GM19438 (cell line): Measurements from ENCODE around the gene OLIG2.
A peak's percentile ranks its signal among the peaks of the same experiment; 100 is the strongest.

ENCODE experiments used
- ATAC-seq: cut with Tn5 transposase; IDR thresholded peaks from one replicate; pipeline ENCODE4 v1.9.1; 2021; ENCODE audit warnings: low read depth; ENCODE audit not compliant: unreplicated experiment

OLIG2 gene

DNA sequence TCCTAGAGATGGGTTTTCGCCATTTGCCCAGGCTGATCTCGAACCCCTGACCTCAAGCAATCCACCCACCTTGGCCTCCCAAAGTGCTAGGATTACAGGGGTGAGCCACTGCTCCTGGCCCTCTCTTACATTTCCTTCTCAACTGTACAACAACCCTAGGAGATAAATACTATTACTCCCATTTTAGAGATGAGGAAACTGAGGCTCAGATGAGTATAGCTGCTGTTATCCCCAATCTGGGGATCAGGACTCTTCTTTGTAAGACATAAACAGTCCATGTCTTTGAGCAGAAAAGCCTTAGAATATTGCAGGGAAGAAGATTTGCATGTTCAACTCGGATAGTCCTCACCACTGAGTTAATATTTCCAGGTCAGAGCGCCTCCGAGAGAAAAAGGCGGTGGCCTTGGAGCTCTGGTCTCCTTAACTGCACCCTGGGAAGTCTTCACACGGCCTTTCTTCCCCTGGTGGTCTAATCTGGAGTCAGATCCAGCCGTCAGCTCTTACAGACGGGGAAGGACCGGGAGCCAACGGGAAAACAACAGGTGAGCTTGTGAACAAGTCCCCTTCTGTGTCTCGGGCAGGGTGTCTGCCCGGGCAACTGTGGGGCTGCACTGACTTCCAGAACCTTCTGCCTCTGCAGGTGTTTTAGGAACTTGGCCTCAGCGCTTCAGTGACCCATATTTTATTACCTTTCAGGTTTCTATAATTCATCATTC is 38.3 kb downstream of the OLIG2 start:
- ATAC-seq, result no peak

DNA sequence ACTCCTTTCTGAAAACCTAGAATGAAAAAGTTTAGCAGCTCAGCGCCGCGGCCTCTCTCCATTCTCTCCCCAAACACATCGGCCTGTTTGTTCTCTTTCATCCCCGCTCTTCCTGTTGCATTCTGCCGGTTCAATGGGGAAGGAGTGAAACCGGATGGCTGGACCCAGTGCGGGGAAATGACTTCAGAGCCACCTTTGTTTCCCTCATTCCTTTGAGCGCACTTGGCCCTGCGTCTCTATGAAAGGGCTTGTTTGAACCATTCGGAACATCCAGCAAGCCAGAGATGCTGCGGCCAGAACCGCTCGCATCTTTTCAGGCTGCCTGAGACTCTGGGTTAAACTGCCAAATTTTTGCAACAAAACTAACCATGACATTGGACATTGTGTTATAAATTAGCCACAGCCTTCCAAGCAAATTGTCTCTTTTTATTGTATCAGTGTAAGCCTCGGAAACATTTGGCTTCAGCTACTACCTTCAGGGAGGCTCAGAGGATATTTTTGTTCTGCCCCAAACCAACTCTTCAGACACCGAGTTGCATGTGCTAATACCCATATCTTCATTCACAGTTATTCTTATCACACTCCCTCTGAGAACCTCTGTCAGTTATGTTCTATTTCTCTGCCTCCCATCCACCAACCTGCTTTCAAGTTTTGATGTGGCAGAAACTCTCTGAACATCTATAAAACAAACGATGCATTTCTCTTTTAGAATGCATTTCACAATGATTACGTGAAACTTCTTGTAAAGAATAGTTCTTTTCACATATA is 39.1 kb downstream of the OLIG2 start:
- ATAC-seq, result no peak

DNA sequence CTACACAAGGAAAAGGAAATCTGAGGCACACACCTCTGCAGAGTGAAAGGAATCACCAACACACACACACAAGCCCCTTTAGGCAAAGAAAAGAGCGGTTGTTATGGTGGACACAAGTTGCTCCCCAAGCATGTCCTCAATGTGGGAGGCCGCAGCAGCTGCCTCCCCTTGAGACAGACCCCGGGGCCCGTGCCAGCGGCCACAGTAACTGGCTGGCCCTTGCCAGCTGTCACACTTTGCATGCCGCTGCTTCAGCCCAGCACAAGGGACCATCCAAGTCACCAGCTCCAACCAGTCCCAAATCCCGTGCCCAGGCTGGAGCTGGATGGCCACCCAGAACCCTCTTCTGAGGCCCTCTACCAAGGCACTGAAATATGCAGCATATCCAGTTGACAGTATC is 41.3 kb downstream of the OLIG2 start:
- ATAC-seq, result no peak

DNA sequence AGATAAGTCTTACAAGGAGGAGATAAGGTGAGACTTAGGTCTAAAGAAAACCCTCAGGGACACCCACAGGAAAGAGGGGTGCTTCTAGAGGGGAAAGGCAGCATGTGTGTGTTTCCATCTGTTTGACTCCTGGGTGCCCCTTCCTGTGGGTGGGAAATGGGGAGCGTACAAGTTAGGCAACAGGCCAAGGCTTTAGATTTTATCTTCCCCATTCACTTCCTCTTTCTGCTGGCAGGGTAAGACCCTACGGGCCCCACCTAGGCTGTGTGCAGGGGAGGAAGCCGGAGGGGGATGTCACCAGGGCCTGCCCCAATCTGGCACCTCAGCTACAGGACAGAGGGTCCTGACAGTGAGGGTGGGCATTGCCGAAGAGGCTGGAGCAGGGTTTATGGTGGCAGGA is 41.7 kb downstream of the OLIG2 start:
- ATAC-seq, result no peak

DNA sequence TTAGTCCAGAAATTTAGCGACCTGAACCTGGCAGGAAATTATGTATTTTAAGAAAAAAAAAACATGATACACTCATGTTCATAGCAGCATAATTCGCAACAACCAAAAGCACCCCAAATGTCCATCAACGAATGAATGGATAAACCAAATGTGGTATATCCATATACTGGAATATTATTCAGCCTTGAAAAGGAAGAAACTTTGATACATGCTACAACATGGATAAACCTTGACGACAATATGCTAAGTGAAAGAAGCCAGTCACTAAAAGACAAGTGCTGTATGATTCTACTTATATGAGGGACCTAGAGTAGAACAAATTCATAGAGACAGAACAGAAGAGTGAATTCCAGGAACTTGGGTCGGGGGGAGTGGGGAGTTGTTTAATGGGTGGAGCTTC is 43.5 kb downstream of the OLIG2 start:
- no peak for ATAC-seq

DNA sequence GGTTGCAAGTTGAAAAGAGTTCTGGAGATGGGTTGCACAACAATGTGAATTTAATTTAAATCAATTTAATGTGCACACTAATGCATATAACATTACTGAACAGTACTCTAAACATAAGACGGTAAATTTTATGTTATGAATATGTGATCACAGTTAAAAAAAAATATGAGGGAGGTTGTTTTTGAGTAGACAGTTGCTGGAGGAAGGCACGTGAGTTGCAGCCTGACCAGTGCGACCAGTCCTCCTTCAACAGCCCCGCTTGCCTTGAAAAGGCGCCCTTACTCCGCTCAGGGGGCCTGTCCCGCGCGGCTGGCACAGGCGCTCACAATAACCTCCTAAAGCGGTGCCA is 43.9 kb downstream of the OLIG2 start:
- ATAC-seq, result no peak

DNA sequence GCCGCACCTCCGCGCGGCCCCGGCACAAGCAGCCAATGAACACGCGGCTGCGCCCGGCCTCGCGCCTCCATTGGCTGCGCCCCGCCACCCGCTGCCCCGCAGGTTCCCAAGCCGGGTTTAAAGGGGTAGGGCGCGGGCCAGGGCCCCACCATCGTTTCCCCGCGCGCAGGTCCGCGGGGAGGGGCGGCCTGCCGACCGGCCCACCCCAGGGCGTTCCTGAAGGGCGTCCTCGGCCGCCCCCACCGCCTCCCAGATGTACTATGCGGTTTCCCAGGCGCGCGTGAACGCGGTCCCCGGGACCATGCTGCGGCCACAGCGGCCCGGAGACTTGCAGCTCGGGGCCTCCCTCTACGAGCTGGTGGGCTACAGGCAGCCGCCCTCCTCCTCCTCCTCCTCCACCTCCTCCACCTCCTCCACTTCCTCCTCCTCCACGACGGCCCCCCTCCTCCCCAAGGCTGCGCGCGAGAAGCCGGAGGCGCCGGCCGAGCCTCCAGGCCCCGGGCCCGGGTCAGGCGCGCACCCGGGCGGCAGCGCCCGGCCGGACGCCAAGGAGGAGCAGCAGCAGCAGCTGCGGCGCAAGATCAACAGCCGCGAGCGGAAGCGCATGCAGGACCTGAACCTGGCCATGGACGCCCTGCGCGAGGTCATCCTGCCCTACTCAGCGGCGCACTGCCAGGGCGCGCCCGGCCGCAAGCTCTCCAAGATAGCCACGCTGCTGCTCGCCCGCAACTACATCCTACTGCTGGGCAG is 44.4 kb downstream of the OLIG2 start, which contains the start of gene OLIG1:
OLIG1 (plus strand) TSS at position 148 of the 750 bp plus-strand sequence; CDS start at position 254, 106 bp downstream.
- peak; percentile 64 for ATAC-seq

DNA sequence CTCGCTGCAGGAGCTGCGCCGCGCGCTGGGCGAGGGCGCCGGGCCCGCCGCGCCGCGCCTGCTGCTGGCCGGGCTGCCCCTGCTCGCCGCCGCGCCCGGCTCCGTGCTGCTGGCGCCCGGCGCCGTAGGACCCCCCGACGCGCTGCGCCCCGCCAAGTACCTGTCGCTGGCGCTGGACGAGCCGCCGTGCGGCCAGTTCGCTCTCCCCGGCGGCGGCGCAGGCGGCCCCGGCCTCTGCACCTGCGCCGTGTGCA is 44.9 kb downstream of the OLIG2 start:
- peak; percentile 12 for ATAC-seq

DNA sequence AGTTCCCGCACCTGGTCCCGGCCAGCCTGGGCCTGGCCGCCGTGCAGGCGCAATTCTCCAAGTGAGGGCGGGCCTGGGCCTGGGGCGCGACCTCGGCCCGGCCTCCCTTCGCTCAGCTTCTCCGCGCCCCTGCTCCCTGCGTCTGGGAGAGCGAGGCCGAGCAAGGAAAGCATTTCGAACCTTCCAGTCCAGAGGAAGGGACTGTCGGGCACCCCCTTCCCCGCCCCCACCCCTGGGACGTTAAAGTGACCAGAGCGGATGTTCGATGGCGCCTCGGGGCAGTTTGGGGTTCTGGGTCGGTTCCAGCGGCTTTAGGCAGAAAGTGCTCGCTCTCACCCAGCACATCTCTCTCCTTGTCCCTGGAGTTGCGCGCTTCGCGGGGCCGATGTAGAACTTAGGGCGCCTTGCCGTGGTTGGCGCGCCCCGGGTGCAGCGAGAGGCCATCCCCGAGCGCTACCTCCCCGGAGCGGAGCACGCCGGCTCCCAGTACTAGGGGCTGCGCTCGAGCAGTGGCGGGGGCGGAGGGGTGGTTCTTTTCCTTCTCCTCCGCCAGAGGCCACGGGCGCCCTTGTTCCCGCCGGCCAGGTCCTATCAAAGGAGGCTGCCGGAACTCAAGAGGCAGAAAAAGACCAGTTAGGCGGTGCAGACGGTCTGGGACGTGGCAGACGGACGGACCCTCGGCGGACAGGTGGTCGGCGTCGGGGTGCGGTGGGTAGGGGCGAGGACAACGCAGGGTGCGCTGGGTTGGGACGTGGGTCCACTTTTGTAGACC is 45.4 kb downstream of the OLIG2 start:
- no peak for ATAC-seq

DNA sequence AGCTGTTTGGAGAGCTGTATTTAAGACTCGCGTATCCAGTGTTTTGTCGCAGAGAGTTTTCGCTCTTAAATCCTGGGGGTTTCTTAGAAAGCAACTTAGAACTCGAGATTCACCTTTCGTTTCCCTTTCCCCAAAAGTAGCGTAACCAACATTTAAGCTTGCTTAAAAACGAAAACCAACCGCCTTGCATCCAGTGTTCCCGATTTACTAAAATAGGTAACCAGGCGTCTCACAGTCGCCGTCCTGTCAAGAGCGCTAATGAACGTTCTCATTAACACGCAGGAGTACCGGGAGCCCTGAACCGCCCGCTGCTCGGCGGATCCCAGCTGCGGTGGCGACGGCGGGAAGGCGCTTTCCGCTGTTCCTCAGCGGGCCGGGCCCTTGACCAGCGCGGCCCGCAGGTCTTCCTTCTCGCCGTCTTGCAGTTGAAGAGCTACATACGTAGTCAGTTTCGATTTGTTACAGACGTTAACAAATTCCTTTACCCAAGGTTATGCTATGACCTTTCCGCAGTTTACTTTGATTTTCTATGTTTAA is 46.1 kb downstream of the OLIG2 start:
- no peak for ATAC-seq

DNA sequence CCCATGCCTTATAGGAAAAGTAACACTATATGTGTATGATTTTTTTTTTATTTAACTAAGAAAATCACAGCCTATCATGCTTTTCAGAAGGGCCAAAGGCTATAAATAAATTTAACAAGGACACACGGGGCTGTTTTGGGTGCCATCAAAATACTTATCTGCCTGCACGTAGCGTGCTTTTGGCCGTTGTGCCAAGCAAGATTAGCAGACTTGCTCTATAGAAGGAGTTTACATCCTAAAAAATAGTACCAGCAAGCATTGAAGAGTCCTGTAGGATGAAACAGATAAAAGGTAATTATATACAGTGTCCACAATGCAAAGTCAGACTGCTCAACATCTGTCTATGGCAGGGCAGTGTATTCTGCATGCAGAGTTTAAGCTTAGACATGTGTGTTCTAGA is 47.9 kb downstream of the OLIG2 start:
- ATAC-seq, result no peak

DNA sequence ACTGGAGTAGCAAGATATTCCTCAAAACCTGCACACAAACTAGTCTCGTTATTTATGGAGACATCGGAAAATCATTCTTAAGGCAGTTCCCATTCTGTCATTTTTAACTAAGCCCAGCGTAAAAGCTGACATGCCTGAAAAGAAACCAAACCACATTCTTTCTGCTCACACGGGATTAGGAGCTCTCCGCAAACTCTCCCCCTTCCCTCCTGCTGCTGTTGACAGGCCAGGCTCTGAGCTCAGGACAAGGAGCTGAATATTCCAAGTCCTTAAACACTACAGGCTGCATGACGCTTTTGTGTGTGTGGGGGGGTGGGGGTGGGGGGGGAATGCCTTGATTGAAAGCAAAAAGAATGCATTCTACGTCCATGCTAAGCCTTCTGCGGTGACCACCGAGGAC is 49.4 kb downstream of the OLIG2 start:
- ATAC-seq, result no peak

DNA sequence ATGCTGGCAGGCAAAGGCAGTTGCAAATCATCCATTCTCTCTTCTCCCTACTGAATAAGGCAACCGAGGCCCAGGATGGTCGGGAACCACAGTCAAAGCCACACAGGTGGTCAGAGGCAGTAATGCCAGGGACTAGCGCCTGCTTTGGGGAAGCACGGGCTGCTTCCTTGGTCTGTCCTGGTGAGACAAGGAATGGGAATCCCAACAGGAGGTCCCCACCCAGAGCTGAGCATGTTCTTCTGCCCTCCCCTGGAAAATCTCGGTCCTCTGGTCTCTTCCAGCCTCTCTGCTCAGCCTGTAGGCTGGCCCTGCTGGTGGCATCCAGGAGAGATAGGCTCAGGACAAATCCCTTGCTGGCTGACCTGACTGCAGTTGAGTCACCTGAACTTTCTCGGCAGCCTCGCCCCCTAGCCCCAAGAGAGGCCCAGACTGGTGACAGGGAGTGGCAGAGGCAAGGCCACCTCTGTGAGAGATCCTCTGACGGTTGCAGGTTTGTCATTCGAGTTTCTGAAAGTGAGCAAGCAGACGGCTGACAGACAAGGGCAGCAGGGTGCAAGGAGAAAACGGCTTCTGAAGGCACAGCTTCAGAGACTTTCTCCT is 50.0 kb downstream of the OLIG2 start:
- no peak for ATAC-seq

DNA sequence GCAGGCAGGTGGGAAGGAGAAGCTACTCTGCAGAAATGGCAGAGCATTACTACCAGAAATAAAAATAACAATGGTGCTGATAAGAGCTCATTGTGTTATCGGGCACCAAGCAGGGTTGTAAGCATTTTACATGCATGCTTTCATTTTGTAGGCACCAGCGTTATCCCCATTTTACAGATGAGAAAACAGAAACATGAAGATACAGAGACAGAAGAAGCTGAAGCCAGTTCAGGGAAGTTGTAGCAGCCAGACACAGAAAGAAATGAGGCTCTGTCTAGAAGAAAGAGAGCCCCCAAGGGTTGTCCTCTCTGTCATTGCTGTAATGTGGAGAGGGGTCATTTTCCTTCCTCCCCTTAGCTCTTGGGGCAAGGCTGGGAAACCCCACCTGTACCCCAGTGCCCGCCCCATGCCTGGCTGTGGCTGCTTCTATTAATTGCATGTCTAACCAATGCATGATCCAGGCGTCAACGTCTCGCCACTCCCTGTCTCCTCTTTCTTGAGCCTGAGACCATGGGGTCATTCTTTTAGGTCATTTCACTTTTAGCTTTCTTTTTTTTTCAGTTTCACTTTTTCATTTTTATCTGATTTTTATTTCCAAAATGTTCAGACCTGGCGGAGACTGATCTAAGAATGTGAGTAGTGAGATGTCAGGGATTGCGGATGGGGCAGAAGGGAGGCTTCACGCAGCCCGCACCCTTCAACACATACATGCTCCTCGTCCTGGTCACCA is 51.0 kb downstream of the OLIG2 start:
- no peak for ATAC-seq
